Measurements from ENCODE around the gene C1QTNF12. TPM values are rescaled to one million over a fixed set of nuclear protein-coding genes. Genes with fewer than 3 reads are reported as not detected.

Gene C1QTNF12
- total RNA-seq, 2 experiments from 2014 or later = 3.4 to 4.8 TPM

DNA sequence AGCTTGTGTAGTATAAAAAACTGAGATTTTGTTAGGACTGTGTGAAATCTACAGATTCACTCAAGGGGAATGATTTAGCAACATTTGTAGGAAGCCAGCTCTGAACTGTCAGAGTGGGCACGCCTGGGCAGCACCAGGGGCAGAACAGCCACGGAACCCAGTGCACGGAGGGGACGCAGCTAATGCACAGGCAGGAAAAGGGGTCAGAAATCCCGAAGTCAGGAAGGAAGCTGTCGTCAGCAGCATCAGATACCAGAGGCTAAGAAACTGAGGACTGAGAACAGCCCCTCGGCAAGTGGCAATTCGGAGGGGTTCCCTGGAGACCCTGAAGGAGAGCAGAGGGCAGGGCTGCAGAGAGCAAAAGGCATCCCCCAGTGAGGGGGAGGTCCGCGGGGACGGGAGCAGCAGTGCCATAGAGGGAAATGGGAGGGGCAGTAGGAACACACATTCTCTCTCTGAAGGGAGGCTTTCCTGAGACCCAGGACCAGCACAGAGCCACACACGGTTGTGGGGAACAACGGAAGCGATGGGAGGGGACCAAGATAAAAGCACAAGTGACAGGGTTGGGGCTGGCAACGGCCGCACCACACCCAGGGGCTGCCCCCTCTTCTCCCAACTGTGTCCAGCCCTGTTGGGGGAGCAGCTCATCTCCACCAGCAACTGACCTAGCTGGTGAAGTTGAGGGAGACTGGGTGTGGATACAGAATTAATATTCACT lies 14.5 kb upstream of the C1QTNF12 start:
- H3K36me3 ChIP-seq (ENCODE audit: insufficient read depth, low read length) = peaks cover 62% of the 10 kb centered on the region
- Mint-ChIP-seq H3K4me1 (ENCODE audit: low read depth) (peaks cover 13% of the 10 kb centered on the region), H3K9me3 (no peaks in the 10 kb centered on the region), H3K27ac (peak overlapping the region; percentile 39), H3K4me3 (peak overlapping the region; percentile 27), H3K36me3 (ENCODE audit: low read depth) (peaks cover 71% of the 10 kb centered on the region), H3K27me3 (no peaks in the 10 kb centered on the region)
- ATAC-seq (ENCODE audit: poor library complexity) (peak; percentile 39), DNase-seq (peak in 2 of 14 experiments; percentile 28 to 29)
- H3K4me3 ChIP-seq (ENCODE audit: low read length) = no peak overlapping the region
- H3K9me3 ChIP-seq (ENCODE audit: control insufficient read depth in 1 of 2, insufficient read depth in 1 of 2, low read length in 2 of 2) = no peaks in the 10 kb centered on the region
- ChIA-PET CTCF (interaction anchor here (1.0 to 1.6 kb wide), 2 partner anchors 13 to 139 kb away, joined by 3 to 4 read pairs; partner anchors contain the start of gene UBE2J2), POLR2A (no interaction called here)
- intact Hi-C loops (cut with DNase I, micrococcal nuclease) = no loop called here
- H3K27me3 ChIP-seq (ENCODE audit: control insufficient read depth in 1 of 2, insufficient read depth in 2 of 2, low read length in 2 of 2) = no peaks in the 10 kb centered on the region
- TF ChIP-seq CTCF (IDR thresholded peaks at IDR 0.05) = no peak
- peaks cover 18% of the 10 kb centered on the region for H3K4me1 ChIP-seq (ENCODE audit: insufficient read depth, low read length)
- H3K27ac ChIP-seq (ENCODE audit: low read depth in 1 of 2, low read length in 2 of 2) = peak overlapping the region in 1 of 2 donors; percentile 9

- Mint-ChIP-seq H3K36me3 (ENCODE audit: low read depth) (peaks cover 65% of the 10 kb centered on the region), H3K9me3 (no peaks in the 10 kb centered on the region), H3K27ac (peak overlapping the region; percentile 39), H3K4me3 (no peak overlapping the region), H3K27me3 (no peaks in the 10 kb centered on the region), H3K4me1 (ENCODE audit: low read depth) (peaks cover 13% of the 10 kb centered on the region)
- POLR2A ChIA-PET = no interaction called here
- H3K9me3 ChIP-seq (ENCODE audit: control insufficient read depth in 1 of 2, insufficient read depth in 1 of 2, low read length in 2 of 2) = no peaks in the 10 kb centered on the region
- H3K36me3 ChIP-seq (ENCODE audit: insufficient read depth, low read length) = peaks cover 64% of the 10 kb centered on the region
- intact Hi-C loops (cut with DNase I, micrococcal nuclease) = no loop called here
- DNase-seq = no peak
- TF ChIP-seq CTCF (IDR thresholded peaks at IDR 0.05) = no peak
- H3K4me3 ChIP-seq (ENCODE audit: low read length) = no peak overlapping the region
- ATAC-seq (ENCODE audit: poor library complexity) = no peak
- H3K4me1 ChIP-seq (ENCODE audit: insufficient read depth, low read length) = peaks cover 18% of the 10 kb centered on the region
- CTCF ChIA-PET = interaction anchor here (1.0 to 1.6 kb wide), 2 partner anchors 14 to 138 kb away, joined by 3 to 4 read pairs; partner anchors contain the start of gene UBE2J2
- no peak overlapping the region for H3K27ac ChIP-seq (ENCODE audit: low read depth in 1 of 2, low read length in 2 of 2)
- H3K27me3 ChIP-seq (ENCODE audit: control insufficient read depth in 1 of 2, insufficient read depth in 2 of 2, low read length in 2 of 2) = no peaks in the 10 kb centered on the region
These were observed 13.6 kb upstream of the C1QTNF12 start for GRCh38 chr1:1259951-1260600.

GRCh38 chr1:1259540-1259939 lies 13.0 kb upstream of the C1QTNF12 start:
- no peak for DNase-seq
- H3K4me3 Mint-ChIP-seq = no peak overlapping the region
- no peaks in the 10 kb centered on the region for H3K9me3 Mint-ChIP-seq
- H3K4me1 Mint-ChIP-seq (ENCODE audit: low read depth) = peaks cover 13% of the 10 kb centered on the region
- no peak for ATAC-seq (ENCODE audit: poor library complexity)
- no peaks in the 10 kb centered on the region for H3K27me3 Mint-ChIP-seq
- H3K27me3 ChIP-seq (ENCODE audit: control insufficient read depth in 1 of 2, insufficient read depth in 2 of 2, low read length in 2 of 2) = no peaks in the 10 kb centered on the region
- no peaks in the 10 kb centered on the region for H3K9me3 ChIP-seq (ENCODE audit: control insufficient read depth in 1 of 2, insufficient read depth in 1 of 2, low read length in 2 of 2)
- intact Hi-C loops (cut with DNase I, micrococcal nuclease) = no loop called here
- ChIA-PET POLR2A (no interaction called here), CTCF (no interaction called here)
- peaks cover 60% of the 10 kb centered on the region for H3K36me3 Mint-ChIP-seq (ENCODE audit: low read depth)
- peaks cover 68% of the 10 kb centered on the region for H3K36me3 ChIP-seq (ENCODE audit: insufficient read depth, low read length)
- H3K4me3 ChIP-seq (ENCODE audit: low read length) = no peak overlapping the region
- no peak for TF ChIP-seq CTCF (IDR thresholded peaks at IDR 0.05)
- no peak overlapping the region for H3K27ac Mint-ChIP-seq
- peaks cover 18% of the 10 kb centered on the region for H3K4me1 ChIP-seq (ENCODE audit: insufficient read depth, low read length)
- H3K27ac ChIP-seq (ENCODE audit: low read depth in 1 of 2, low read length in 2 of 2) = no peak overlapping the region

Measured in CD4-positive, alpha-beta T cell (primary cell).